SJCRH30 (cell line): Measurements from ENCODE around the gene PRRT3. TPM values are rescaled to one million over a fixed set of nuclear protein-coding genes. Genes with fewer than 3 reads are reported as not detected.

ENCODE experiments used
- DNase-seq, 2 experiments: peaks; one replicate each; pipeline ENCODE4 v3.0.0-alpha.2; 2015 to 2020
- H3K27ac ChIP-seq: fragments of 250-450 bp; sonication (Bioruptor Pico); 2 replicates; pipeline ENCODE4 v1.5.1; 2020; ENCODE audit warnings: mild to moderate bottlenecking, moderate library complexity
- H3K27me3 ChIP-seq: fragments of 250-450 bp; sonication (Bioruptor Pico); 2 replicates; pipeline ENCODE4 v1.5.1; 2020; ENCODE audit warnings: mild to moderate bottlenecking, moderate library complexity
- H3K36me3 ChIP-seq: fragments of 250-450 bp; sonication (Bioruptor Pico); 2 replicates; pipeline ENCODE4 v1.5.1; 2020; ENCODE audit warnings: mild to moderate bottlenecking, moderate library complexity
- H3K4me1 ChIP-seq: fragments of 250-450 bp; sonication (Bioruptor Pico); 2 replicates; pipeline ENCODE4 v1.5.1; 2020; ENCODE audit warnings: mild to moderate bottlenecking, moderate library complexity
- H3K4me3 ChIP-seq: fragments of 250-450 bp; sonication (Bioruptor Pico); 2 replicates; pipeline ENCODE4 v1.5.1; 2020; ENCODE audit warnings: mild to moderate bottlenecking, moderate library complexity
- H3K9me3 ChIP-seq: fragments of 250-450 bp; sonication (Bioruptor Pico); replicated peaks from 2 replicates; pipeline ENCODE4 v1.5.1; 2020; ENCODE audit warnings: mild to moderate bottlenecking, moderate library complexity
- total RNA-seq: library from RNA; depleted of rRNA; stranded (reverse); fragments of >200 nt; shearing (Covaris generic); gene quantifications from 2 replicates; pipeline ENCODE4 v1.2.3, GENCODE V29; 2014; rRNA removed

Gene PRRT3
- 1.3 and 2.1 TPM in 2 replicates for total RNA-seq

- peaks cover 32% of the 10 kb centered on the region for H3K4me1 ChIP-seq
- no peaks in the 10 kb centered on the region for H3K27me3 ChIP-seq
- H3K9me3 ChIP-seq, result no peaks in the 10 kb centered on the region
- no peak within 1 kb of the TSS for H3K27ac ChIP-seq
- peak; percentile 43 to 63 for DNase-seq
- H3K36me3 ChIP-seq, result no peaks in the 10 kb centered on the region
- H3K4me3 ChIP-seq, result peak within 1 kb of the TSS; percentile 68
These were observed at the start of gene PRRT3 for GRCh38 chr3:9951962-9952805. PRRT3 (minus strand) TSS chr3:9952408; CDS start chr3:9950115, 2,293 bp downstream.

- peaks cover 64% of the 10 kb centered on the region for H3K36me3 ChIP-seq
- H3K27me3 ChIP-seq, result no peaks in the 10 kb centered on the region
- no peaks in the 10 kb centered on the region for H3K4me1 ChIP-seq
- no peak overlapping the region for H3K4me3 ChIP-seq
- DNase-seq, result no peak
- H3K27ac ChIP-seq, result no peak overlapping the region
- no peaks in the 10 kb centered on the region; the same call in 1 of the 2 replicates for H3K9me3 ChIP-seq
These were observed 48.5 kb upstream of the PRRT3 start for GRCh38 chr3:10000686-10001085.

DNA sequence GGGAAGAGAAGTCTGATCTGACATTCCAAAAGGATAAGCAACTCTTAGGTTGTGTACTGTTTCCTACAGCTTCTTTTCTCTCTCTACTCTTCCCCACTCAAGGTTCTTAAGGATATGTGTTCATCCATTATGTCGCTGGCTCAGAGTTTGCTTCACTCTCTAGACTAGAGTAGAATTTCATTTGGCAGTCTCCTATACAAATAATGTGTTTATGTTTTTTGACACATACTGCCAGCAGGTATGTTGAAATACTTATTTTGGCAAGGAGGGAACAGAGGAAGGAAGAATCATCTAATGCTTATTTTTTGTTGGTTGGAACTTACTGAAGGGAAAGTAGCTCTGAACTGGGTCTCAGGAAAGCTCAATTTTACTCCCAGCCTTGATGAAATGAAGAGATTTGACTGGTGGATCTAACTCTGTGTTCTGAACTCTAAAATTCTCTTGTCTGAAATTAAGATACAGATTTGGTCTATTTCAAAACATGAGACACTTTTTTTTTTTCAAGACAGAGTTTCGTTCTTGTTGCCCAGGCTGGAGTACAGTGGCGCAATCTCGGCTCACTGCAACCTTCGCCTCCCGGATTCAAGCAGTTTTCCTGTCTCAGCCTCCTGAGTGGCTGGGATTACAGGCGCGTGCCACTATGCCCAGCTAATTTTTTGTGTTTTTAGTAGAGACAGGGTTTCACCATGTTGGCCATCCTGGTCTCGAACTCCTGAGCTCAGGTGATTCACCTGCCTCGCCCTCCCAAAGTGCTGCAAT lies 42.1 kb upstream of the PRRT3 start:
- H3K27me3 ChIP-seq, result no peaks in the 10 kb centered on the region
- no peaks in the 10 kb centered on the region for H3K4me1 ChIP-seq
- H3K36me3 ChIP-seq, result peaks cover 39% of the 10 kb centered on the region
- H3K4me3 ChIP-seq, result no peak overlapping the region
- no peaks in the 10 kb centered on the region; the same call in 1 of the 2 replicates for H3K9me3 ChIP-seq
- H3K27ac ChIP-seq, result no peak overlapping the region
- DNase-seq, result no peak

GRCh38 chr3:9986230-9986725 lies 34.1 kb upstream of the PRRT3 start:
- Histone ChIP-seq H3K27me3 (no peaks in the 10 kb centered on the region), H3K27ac (peak overlapping the region; percentile 85), H3K4me1 (no peaks in the 10 kb centered on the region), H3K36me3 (peaks cover 10% of the 10 kb centered on the region), H3K9me3 (no peaks in the 10 kb centered on the region), H3K4me3 (peak overlapping the region; percentile 85)
- DNase-seq, result no peak

DNA sequence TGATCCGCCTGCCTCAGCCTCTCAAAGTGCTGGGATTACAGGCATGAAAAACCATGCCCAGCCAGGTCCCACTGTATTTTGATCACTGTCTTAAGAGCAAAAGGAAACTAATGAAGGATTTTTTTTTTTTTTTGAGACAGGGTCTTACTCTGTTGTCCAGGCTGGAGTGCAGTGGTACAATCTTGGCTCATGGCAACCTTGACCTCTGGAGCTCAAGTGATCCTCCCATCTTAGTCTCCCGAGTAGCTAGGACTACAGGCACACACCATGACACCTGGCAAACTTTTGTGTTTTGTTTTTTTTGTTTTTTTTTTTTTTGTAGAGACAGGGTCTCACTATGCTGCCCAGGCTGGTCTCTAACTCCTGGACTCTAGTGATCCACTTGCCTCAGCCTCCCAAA lies 28.0 kb upstream of the PRRT3 start:
- Histone ChIP-seq H3K4me3 (no peak overlapping the region), H3K27ac (no peak overlapping the region), H3K27me3 (no peaks in the 10 kb centered on the region), H3K4me1 (no peaks in the 10 kb centered on the region; the same call in 1 of the 2 replicates), H3K9me3 (no peaks in the 10 kb centered on the region), H3K36me3 (peaks cover 11% of the 10 kb centered on the region)
- no peak for DNase-seq

DNA sequence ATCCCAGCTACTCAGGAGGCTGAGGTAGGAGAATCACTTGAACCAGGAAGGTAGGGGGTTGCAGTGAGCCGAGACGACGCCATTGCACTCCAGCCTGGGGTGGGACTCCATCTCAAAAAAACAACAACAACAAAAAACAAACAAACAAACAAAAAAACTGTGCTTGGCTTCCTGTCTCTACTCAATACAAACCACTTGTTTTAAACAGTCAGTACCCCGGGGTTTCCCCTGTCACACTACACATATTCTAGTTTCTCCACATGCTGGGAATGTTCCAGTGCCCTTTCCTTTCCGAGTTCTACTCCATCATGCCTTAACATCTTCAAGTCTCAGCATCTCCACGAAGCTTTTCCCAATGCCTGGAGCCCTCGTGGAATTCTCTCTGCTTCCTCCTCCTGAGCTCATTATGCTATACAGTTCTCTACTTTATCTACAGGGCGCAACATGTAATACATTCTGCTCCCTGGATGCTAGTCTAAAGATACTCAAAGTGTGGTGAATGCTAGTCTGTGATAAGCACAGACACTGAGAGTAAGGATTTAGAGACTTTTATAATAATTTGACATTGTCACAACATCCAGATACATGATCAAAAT lies 26.6 kb upstream of the PRRT3 start:
- Histone ChIP-seq H3K9me3 (no peaks in the 10 kb centered on the region), H3K4me1 (no peaks in the 10 kb centered on the region; the same call in 1 of the 2 replicates), H3K27me3 (no peaks in the 10 kb centered on the region), H3K36me3 (peaks cover 15% of the 10 kb centered on the region), H3K4me3 (no peak overlapping the region), H3K27ac (no peak overlapping the region)
- no peak for DNase-seq

- H3K9me3 ChIP-seq, result no peaks in the 10 kb centered on the region
- H3K4me1 ChIP-seq, result no peaks in the 10 kb centered on the region; the same call in 1 of the 2 replicates
- no peak overlapping the region for H3K4me3 ChIP-seq
- H3K36me3 ChIP-seq, result peaks cover 25% of the 10 kb centered on the region
- peak; percentile 31 to 40 for DNase-seq
- H3K27me3 ChIP-seq, result no peaks in the 10 kb centered on the region
- H3K27ac ChIP-seq, result no peak overlapping the region; the same call in 1 of the 2 replicates
These were observed 24.8 kb upstream of the PRRT3 start for GRCh38 chr3:9976721-9977709.

GRCh38 chr3:9970020-9970652 lies 17.9 kb upstream of the PRRT3 start:
- Histone ChIP-seq H3K27ac (no peak overlapping the region), H3K27me3 (no peaks in the 10 kb centered on the region), H3K9me3 (no peaks in the 10 kb centered on the region), H3K4me3 (no peak overlapping the region), H3K4me1 (no peaks in the 10 kb centered on the region), H3K36me3 (peaks cover 54% of the 10 kb centered on the region)
- DNase-seq, result no peak

DNA sequence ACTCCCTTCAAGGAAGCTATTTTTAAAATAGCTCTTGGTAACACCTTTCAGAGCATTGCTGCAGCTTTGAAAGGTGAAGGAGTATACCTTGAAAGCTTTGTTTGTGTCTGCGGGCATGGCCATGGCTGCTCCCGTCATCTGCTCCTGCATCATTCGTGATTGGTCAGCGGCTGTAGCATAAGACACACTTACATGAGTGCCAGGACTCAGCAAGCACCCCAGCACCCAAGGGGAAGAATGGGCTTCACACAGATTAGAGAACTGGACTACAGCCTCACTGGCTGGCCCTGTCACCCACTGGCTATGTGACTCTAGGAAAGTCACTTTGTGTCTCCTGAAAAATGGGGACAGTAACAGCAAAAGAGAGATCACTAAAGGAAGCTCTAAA lies 17.4 kb upstream of the PRRT3 start:
- Histone ChIP-seq H3K27ac (no peak overlapping the region), H3K27me3 (no peaks in the 10 kb centered on the region), H3K4me1 (no peaks in the 10 kb centered on the region), H3K36me3 (peaks cover 53% of the 10 kb centered on the region), H3K4me3 (no peak overlapping the region), H3K9me3 (no peaks in the 10 kb centered on the region)
- DNase-seq, result no peak

DNA sequence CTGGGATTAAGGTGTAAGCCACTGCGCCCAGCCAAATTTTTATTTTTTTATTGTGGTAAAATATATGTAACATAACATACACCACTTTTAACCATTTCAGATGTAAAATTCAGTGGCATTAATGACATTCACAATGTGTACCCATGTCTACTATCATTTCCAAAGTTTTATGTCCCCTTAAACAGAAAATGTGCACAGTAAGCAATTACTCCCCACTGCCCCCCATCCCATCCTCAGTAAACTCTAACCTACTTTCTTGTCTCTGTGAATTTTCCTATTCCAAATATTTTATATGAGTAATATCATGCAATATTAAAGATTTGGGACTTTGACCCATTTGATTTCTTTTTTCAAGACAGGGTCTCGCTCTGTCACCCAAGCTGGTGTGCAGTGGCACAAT lies 14.6 kb upstream of the PRRT3 start:
- H3K36me3 ChIP-seq, result peaks cover 35% of the 10 kb centered on the region
- no peaks in the 10 kb centered on the region for H3K4me1 ChIP-seq
- no peak overlapping the region for H3K27ac ChIP-seq
- no peak overlapping the region for H3K4me3 ChIP-seq
- no peaks in the 10 kb centered on the region for H3K9me3 ChIP-seq
- no peaks in the 10 kb centered on the region for H3K27me3 ChIP-seq
- no peak for DNase-seq

GRCh38 chr3:9965200-9965875 lies 13.1 kb upstream of the PRRT3 start:
- Histone ChIP-seq H3K4me1 (no peaks in the 10 kb centered on the region), H3K36me3 (peaks cover 24% of the 10 kb centered on the region), H3K27ac (no peak overlapping the region), H3K9me3 (no peaks in the 10 kb centered on the region), H3K4me3 (no peak overlapping the region), H3K27me3 (no peaks in the 10 kb centered on the region)
- DNase-seq, result no peak

DNA sequence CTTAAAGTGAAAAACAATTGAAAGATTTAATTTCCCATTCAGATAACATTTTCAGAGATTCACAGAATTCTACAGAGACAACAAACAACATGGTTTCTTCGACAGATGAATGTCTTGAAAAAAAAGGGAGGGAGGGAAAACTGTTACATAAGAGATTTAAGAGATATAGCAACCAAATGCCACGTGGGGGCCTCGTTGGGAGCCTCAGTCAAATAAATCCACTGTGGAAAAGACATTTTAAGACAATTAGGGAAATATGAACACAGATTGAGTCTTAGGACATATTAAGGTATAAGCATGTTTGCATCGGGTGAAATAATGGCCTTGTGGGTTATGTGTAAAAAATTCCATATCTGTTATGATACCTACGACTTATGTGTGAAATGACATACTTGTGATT lies 5.0 kb upstream of the PRRT3 start:
- Histone ChIP-seq H3K9me3 (no peaks in the 10 kb centered on the region), H3K27me3 (no peaks in the 10 kb centered on the region), H3K4me1 (peaks cover 27% of the 10 kb centered on the region), H3K4me3 (no peak overlapping the region), H3K27ac (no peak overlapping the region), H3K36me3 (no peaks in the 10 kb centered on the region)
- peak in 1 of 2 experiments; percentile 26 for DNase-seq
